Measurements from ENCODE around the gene LRRC27.

LRRC27 gene

DNA sequence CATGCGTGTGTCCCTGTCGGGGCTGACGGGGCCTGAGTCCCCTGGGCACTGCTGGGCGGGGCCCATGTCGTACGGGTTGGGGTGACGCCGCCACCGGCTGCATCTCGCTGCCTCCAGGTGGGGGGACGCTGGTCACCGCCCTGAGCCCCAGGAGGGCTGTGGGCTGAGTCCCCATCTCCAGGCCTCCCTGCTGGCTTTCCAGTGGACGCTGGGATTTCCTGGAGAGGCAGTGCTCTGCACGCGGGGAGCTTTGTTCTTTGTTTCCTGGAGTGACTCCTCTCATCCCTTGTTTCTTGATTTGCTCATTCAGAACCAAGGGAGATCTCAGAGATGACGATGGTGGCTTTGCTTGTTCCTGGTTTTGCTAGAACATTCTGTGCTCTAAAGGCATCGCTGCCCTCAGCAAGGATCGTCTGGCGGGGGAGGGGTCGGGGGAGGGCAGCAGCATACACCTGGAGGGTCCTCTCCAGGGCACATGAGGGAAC, 86.0 kb downstream of the LRRC27 start:
- DNase-seq: no peak

DNA sequence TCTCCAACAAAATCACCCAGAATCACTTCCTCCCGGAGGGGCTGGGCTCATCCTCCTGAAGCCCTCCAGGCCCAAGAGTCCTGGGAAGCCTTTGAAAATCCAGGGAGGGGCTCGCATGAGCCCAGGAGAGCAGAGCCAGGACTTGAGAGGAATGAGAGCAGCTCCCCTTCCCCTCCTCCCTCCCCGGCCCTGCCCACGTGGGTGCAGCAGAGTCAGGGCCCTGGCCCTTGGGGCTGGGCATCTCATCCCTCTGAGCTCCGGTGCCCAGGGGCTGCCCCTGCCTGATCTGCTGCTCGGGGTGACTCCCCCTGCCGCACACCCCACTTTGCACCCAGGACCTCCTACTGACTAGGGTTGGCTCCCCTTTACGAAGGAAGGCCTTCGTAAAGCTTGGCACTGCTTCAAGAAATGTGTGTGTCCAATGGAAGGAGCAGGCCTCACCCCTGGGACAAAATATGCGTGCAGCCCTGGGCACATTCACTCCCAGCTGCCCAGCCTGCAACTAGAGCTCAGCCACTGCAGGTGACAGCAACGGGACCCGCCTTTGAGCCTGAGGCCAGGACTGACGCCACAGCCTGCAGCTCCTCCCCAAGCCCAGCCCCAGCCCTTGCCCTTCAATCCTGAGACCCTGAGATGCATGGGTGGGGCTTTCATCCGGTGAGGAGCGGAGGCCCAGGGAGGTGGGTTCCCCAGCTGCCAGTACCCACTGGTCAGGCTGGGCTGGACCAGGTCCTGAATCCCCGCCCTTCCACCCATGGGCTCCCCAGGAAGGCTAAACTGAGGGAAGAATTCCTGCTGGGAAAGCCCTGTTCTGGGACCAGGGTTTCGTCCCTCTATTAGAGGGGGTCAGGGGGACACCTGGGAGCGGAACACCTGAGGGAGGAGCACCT, 86.8 kb downstream of the LRRC27 start:
- no peak for DNase-seq

- DNase-seq: no peak
Measured at GRCh38 chr10:132419538-132420468, 87.8 kb downstream of the LRRC27 start.

- DNase-seq: no peak
Measured at GRCh38 chr10:132420469-132420980, 88.5 kb downstream of the LRRC27 start.

GRCh38 chr10:132420981-132421846, 89.2 kb downstream of the LRRC27 start:
- DNase-seq: no peak

DNA sequence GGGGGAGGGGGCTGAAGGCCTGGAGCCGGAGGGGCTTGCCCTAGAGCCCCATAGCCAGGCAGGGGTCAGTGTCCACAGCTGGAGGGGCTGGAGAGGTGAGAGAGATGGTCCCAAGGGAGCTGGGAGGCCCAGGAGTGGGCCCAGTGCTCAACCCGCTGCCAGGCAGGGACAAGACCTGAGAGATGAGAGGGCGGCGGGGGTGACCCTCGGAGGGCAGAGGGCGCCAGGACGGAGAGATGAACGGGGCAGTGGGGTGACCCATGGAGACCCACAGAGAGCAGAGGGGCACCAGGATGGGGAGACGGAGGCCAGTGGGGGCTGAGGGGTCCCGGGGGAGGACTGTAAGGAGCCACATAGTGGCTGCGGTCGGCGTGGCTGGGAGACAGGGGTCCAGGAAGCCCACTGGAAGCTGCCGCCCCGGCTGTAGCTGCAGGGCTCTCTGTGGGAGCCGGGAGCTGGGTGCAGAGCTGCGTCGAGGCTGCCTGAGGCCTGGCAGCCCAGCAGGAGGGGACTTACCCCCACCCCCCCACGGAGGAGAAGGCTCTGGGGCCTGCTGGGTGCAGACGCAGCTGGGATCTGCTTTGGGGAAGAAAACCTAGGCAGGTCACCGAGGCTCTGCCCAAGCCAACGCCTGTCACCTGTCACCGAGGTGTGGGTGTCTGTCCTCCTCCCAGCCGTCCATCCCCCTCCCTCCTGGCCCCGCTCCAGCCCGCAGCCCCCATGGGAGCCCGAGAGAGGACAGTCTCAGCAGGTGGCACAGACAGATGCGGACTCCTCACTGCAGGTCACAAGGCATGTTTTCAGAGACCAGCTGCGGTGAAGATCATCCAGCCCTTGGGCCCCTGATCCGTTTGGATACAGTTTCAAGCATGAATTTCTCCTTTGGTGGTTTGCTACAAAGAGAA, 90.1 kb downstream of the LRRC27 start:
- DNase-seq: no peak

GRCh38 chr10:132422903-132423825, 91.2 kb downstream of the LRRC27 start:
- no peak for DNase-seq

DNA sequence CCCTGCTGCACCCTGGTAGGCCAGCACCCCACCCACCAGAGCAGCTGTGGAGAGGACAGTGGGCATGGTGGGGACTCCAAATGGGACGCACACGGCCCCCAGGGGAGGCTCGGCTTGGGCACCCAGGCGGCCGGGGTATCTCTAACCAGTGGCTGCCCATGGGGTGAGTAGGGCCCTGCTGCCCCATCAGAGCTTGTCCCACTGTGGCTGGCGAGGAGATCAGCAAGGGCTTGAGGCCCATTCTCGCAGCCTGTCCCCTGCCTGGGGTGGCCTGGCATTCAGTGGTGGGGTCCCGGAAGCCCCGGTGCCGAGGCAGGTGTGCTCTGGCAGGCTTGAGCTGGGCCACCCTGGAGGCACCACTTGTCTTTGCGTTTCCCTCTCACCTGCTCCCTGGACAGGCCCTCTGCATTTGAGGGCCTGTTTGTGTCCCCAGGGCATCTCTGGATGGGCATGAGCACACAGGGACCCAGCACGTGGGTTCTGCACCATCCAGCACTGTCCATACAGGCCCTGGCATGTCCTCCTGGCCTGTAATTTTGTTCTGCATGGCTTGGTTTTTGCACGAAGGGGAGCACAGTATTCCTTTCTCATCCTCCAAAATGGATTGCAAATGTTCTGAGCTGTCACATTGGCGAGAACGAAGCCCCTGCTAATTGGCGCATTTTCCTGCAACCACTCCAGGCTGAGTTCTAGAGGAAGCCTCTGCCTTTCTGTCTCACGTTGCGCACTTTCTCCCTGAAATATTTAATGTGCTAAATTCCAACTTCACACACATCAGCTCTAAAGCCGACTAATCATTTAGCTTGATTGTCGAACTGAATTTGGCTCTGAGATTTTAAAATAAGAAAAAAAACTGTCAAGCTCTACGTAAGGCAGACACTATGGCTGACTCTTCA, 92.2 kb downstream of the LRRC27 start:
- no peak for DNase-seq

GRCh38 chr10:132425029-132425756, 93.2 kb downstream of the LRRC27 start:
- no peak for DNase-seq

DNA sequence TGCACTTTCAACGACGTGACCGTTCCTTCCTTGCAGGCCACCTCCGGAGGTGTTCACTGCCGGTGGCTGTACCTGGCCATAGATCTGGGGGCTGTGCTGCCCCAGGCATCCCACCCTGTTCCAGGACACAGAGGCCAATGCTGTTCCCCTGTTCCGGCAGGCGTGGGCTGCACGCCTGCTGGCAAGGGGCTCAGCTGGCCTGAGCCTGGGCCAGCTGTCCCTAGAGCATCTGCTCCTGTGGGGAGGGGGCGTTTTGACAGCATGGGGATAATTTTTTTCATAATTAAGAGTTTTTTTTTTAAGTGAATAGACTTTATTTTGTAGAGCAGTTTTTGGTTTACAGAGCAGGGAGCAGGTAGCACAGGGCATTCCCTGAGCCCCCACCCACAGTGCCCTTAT, 93.8 kb downstream of the LRRC27 start:
- no peak for DNase-seq

- DNase-seq: no peak
Measured at GRCh38 chr10:132427006-132427771, 95.2 kb downstream of the LRRC27 start.

- no peak for DNase-seq
Measured at GRCh38 chr10:132427939-132428367, 96.0 kb downstream of the LRRC27 start.

GRCh38 chr10:132428486-132428995, 96.5 kb downstream of the LRRC27 start:
- no peak for DNase-seq
